Psoas muscle (tissue), 8 donors: ENCODE data around the gene PKNOX2. TPM values are rescaled to one million over a fixed set of nuclear protein-coding genes. Genes with fewer than 3 reads are reported as not detected.
A peak's percentile ranks its signal among the peaks of the same experiment; 100 is the strongest.

Experiments
- ATAC-seq, 4 donors: fragments of 200-7000 bp; cut with Tn5 transposase; one replicate each; pipeline ENCODE4 v1.9.1; 2020; ENCODE audit warnings: moderate library complexity in 3 of 4, mild to moderate bottlenecking in 2 of 4
- DNase-seq, 2 donors: peaks; one replicate each; pipeline ENCODE4 v3.0.0-alpha.2; 2020
- H3K27ac ChIP-seq: fragments of 200-600 bp; one replicate; pipeline ENCODE4 v1.8.0; 2022
- H3K27me3 ChIP-seq, 3 donors: fragments of 200-600 bp in 1 of 3; one replicate each; pipeline versions ENCODE4 v1.6.1 to v1.8.0; 2013 to 2022; ENCODE audit warnings: low read length in 2 of 3, mild to moderate bottlenecking in 2 of 3, moderate library complexity in 1 of 3; ENCODE audit not compliant: insufficient read depth in 3 of 3
- H3K36me3 ChIP-seq, 2 donors: fragments of 200-600 bp in 1 of 2; one replicate each; pipeline versions ENCODE4 v1.6.1 to v1.8.0; 2013 to 2022; ENCODE audit warnings: low read depth in 1 of 2, mild to moderate bottlenecking in 1 of 2, moderate library complexity in 1 of 2; ENCODE audit not compliant: insufficient read depth in 1 of 2
- H3K4me1 ChIP-seq: fragments of 200-600 bp; one replicate; pipeline ENCODE4 v1.8.0; 2022
- H3K4me3 ChIP-seq: fragments of 200-600 bp; one replicate; pipeline ENCODE4 v1.8.0; 2022; ENCODE audit warnings: mild to moderate bottlenecking
- H3K9me3 ChIP-seq: fragments of 200-600 bp; one replicate; pipeline ENCODE4 v1.8.0; 2022
- CTCF ChIP-seq: fragments of 200-600 bp; IDR thresholded peaks from one replicate; pipeline ENCODE4 v1.8.0; 2022; ENCODE audit warnings: antibody characterized with exemption
- WGBS, 3 donors: extraction: QIAGEN DNeasy Blood & Tissue Kit; methylation state at CpG; one replicate each; pipeline versions ENCODE4 v1.1.6 to v1.1.7; 2013; 5-methylcytosine and 5-hydroxymethylcytosine counted together
- intact Hi-C, 2 donors: fragments of 100-400 bp; cut with DNase I; formaldehyde crosslinking; loops; one replicate each; pipeline versions ENCODE4 v1.11.0 to v1.14.2; 2022
- polyA plus RNA-seq, 3 donors: library from polyadenylated mRNA; stranded (reverse); fragments of 200-250 nt; gene quantifications; one replicate each; pipeline ENCODE4 v1.2.3, GENCODE V29; 2013
- total RNA-seq, 4 donors: library from RNA; stranded (reverse); fragmentation: NEBNext Ultra II Directional in 2 of 4; extraction: Animal tissue kit (Norgen Biotek cat#: 25700) in 2 of 4; gene quantifications; one replicate each; pipeline versions ENCODE4 v1.2.1 to v1.2.4, GENCODE V29; 2021 to 2023
- donor health status: healthy with polysubstance abuse.
- donor health status: DM: no; HTN: no; CAD: no; lungs with moderate emphysema.
- donor health status: Bipolar disorder and iron deficiency.
- donor health status: healthy.
- donor health status: DM: yes; HTN: yes; CAD: no.
- donor health status: DM: no; HTN: no; CAD: no.
- donor health status: DM: no; HTN: no; CAD: no.
- donor health status: DM: yes; HTN: yes; CAD: no.

PKNOX2 gene
- total and polyA plus RNA-seq, 7 donors: 1.8 to 30.5 (median 14.5) TPM

GRCh38 chr11:125348141-125348651, 183.6 kb downstream of the PKNOX2 start:
- Histone ChIP-seq H3K9me3 (no peaks in the 10 kb centered on the region), H3K36me3 (peaks cover 0 to 11% of the 10 kb centered on the region in 2 donors), H3K4me3 (no peak overlapping the region), H3K4me1 (peaks cover 41% of the 10 kb centered on the region), H3K27me3 (no peaks in the 10 kb centered on the region), H3K27ac (no peak overlapping the region)
- TF ChIP-seq CTCF: no peak
- intact Hi-C loops: loop anchor here (5.0 kb wide), 4 partner anchors 54 to 386 kb away; no protein-coding TSS in a partner anchor
- DNase-seq (no peak), ATAC-seq (no peak)
- 54 to 68% (median 63%) methylated on average over 13 of the region's 13 CpGs for WGBS, 3 donors

DNA sequence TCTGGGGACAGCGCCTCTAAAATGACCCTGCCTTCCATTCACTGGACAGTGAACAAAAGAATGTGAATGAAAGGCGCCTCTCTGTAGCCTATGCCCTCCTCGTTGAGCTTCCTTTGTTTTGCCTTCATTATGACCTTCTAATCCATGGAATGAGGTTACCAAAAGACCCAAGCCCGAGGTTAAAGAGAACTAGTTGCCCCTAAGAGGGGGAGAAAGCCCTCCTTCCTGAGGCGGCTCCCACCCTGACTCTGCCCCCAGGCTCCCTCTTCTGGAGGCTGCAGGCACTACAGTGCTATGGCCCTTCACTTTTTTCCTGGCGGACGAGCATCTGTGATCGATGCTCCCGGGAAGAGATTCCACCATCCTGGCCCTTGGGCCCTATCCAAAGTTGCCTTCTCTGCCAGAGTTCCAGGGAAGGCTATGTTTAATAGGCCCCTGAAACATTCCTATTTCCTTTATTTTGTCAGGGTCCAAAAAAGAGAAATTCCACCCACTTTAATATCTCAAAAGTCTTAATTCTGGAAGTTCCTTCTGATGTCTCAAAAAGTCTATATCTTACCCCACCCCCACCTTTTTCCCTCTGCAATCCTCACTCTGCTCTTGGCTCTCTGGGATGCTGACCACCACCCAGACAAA, 184.2 kb downstream of the PKNOX2 start:
- H3K36me3 ChIP-seq: peaks cover 0 to 14% of the 10 kb centered on the region in 2 donors
- intact Hi-C loops: loop anchor here (5.0 kb wide), 4 partner anchors 54 to 386 kb away; no protein-coding TSS in a partner anchor
- peak; percentile 42 to 60 (median 52) for ATAC-seq
- H3K27me3 ChIP-seq: no peaks in the 10 kb centered on the region
- 22 to 41% (median 23%) methylated on average over 9 of the region's 9 CpGs for WGBS, 3 donors
- H3K9me3 ChIP-seq: no peaks in the 10 kb centered on the region
- peak; percentile 89 for TF ChIP-seq CTCF
- peaks cover 41% of the 10 kb centered on the region for H3K4me1 ChIP-seq
- no peak overlapping the region for H3K4me3 ChIP-seq
- H3K27ac ChIP-seq: no peak overlapping the region
- peak; percentile 54 to 75 for DNase-seq

GRCh38 chr11:125350206-125351032, 185.9 kb downstream of the PKNOX2 start:
- 90 to 96% (median 90%) methylated on average over 21 of the region's 21 CpGs for WGBS, 3 donors
- DNase-seq: peak in 1 of 2 donors; percentile 28
- no peak overlapping the region for H3K4me3 ChIP-seq
- H3K27me3 ChIP-seq: no peaks in the 10 kb centered on the region
- ATAC-seq: no peak
- intact Hi-C loops: no loop called here
- TF ChIP-seq CTCF: no peak
- H3K4me1 ChIP-seq: peaks cover 25% of the 10 kb centered on the region
- H3K9me3 ChIP-seq: no peaks in the 10 kb centered on the region
- peaks cover 0 to 14% of the 10 kb centered on the region in 2 donors for H3K36me3 ChIP-seq
- H3K27ac ChIP-seq: no peak overlapping the region

DNA sequence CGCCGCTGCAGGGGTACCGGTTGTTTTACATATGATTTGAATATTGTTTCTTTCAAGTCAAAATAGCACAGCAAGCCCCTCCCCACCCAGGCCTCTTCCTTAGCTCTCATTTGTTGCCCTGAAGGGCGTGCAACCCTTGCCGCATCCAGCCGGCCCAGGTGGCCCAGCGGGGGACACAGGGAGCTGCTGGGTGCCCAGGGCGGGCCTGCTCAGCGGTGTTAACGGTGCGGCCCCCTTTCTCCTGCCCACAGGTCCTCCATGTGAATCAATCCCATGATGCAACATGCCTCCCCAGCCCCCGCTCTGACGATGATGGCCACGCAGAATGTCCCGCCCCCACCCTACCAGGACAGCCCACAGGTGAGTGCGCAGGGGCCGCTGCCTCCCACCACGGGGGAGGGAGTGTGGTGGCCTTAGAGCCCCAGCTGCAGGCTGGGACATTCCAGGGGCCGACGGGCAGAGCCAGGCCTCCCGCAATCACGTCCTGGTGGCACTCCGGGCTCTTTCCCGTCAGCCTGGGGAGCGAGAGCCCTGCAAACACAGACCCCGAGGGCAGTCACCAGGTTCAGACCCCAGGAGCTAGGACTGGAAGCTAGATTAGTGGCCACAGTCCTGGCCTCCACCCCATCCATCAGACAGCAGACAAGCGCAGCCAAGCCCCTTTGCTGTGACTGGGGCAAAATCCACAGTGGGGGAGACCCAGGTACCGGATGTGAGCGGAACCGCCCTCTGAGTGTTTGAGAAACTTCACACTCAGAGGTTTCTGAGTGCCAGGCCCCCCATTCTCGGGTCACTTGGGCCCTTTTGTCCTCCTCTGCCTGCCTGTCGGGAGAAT, 186.7 kb downstream of the PKNOX2 start:
- ATAC-seq (no peak), DNase-seq (no peak)
- Histone ChIP-seq H3K4me3 (no peak overlapping the region), H3K27me3 (no peaks in the 10 kb centered on the region), H3K27ac (no peak overlapping the region), H3K4me1 (peaks cover 18% of the 10 kb centered on the region), H3K9me3 (no peaks in the 10 kb centered on the region), H3K36me3 (peaks cover 0 to 14% of the 10 kb centered on the region in 2 donors)
- intact Hi-C loops: no loop called here
- TF ChIP-seq CTCF: no peak
- WGBS, 3 donors: 86 to 88% (median 87%) methylated on average over 31 to 32 of the region's 32 CpGs
